Sigmoid colon (tissue), 7 donors: ENCODE data around the gene GLP2R. TPM values are rescaled to one million over a fixed set of nuclear protein-coding genes. Genes with fewer than 3 reads are reported as not detected.

ENCODE experiments used
- DNase-seq: peaks from one replicate; pipeline ENCODE4 v3.0.0-alpha.2; 2019
- H3K27ac ChIP-seq, 4 donors: fragments of 200-600 bp; sonication (generic); one replicate each; pipeline ENCODE4 v1.5.1; 2016 to 2019; ENCODE audit warnings: mild to moderate bottlenecking in 1 of 4
- H3K27me3 ChIP-seq, 3 donors: fragments of 200-600 bp; sonication (generic); one replicate each; pipeline ENCODE4 v1.5.1; 2019; ENCODE audit warnings: mild to moderate bottlenecking in 1 of 3
- H3K36me3 ChIP-seq, 4 donors: fragments of 200-600 bp; sonication (generic); one replicate each; pipeline ENCODE4 v1.5.1; 2016 to 2019
- H3K4me1 ChIP-seq, 4 donors: fragments of 200-600 bp; sonication (generic); one replicate each; pipeline ENCODE4 v1.5.1; 2017 to 2019
- H3K4me3 ChIP-seq, 4 donors: fragments of 200-600 bp; sonication (generic); one replicate each; pipeline ENCODE4 v1.5.1; 2017 to 2019; ENCODE audit warnings: mild to moderate bottlenecking in 2 of 4, moderate library complexity in 1 of 4
- H3K9me3 ChIP-seq, 4 donors: fragments of 200-600 bp in 3 of 4; sonication (generic) in 3 of 4; one replicate each; pipeline versions ENCODE4 v1.5.1 to v1.6.1; 2013 to 2019
- CTCF ChIP-seq, 4 experiments: fragments of 450-650 bp in 3 of 4; fragments of 200-600 bp in 1 of 4; IDR thresholded peaks; one replicate each; pipeline ENCODE4 v1.5.1; 2016 to 2019; ENCODE audit warnings: antibody characterized with exemption in 4 of 4, mild to moderate bottlenecking in 3 of 4, moderate library complexity in 2 of 4
- EP300 ChIP-seq, 4 donors: sonication (generic); formaldehyde crosslinking; IDR thresholded peaks; one replicate each; pipeline ENCODE4 v1.6.1; 2017; ENCODE audit warnings: antibody characterized with exemption in 4 of 4
- POLR2A ChIP-seq, 2 donors: fragments of 450-650 bp; IDR thresholded peaks; one replicate each; pipeline ENCODE4 v1.6.1; 2016; ENCODE audit warnings: antibody characterized with exemption in 2 of 2, mild to moderate bottlenecking in 2 of 2, moderate library complexity in 2 of 2
- POLR2AphosphoS5 ChIP-seq, 4 donors: sonication (generic); formaldehyde crosslinking; IDR thresholded peaks; one replicate each; pipeline ENCODE4 v1.6.1; 2017; ENCODE audit warnings: antibody characterized with exemption in 4 of 4
- WGBS, 2 donors: extraction: QIAGEN DNeasy Blood & Tissue Kit; methylation state at CpG; one replicate each; pipeline ENCODE4 v1.1.7; 2013; 5-methylcytosine and 5-hydroxymethylcytosine counted together
- intact Hi-C: fragments of 100-400 bp; cut with DNase I; formaldehyde crosslinking; loops from one replicate; pipeline ENCODE4 v1.15.1; 2023
- polyA plus RNA-seq, 3 donors: library from polyadenylated mRNA; stranded (reverse); fragments of 200-250 nt; gene quantifications; one replicate each; pipeline ENCODE4 v1.2.3, GENCODE V29; 2013
- total RNA-seq, 4 donors: library from RNA; depleted of rRNA; stranded (reverse); fragments of >200 nt; gene quantifications; one replicate each; pipeline ENCODE4 v1.1.0, GENCODE V29; 2016
- donor health status: healthy with polysubstance abuse.
- donor health status: Bipolar disorder and iron deficiency.
- donor health status: healthy.

GLP2R gene
- total and polyA plus RNA-seq, 7 donors: 0.89 to 56.2 (median 28.5) TPM

DNA sequence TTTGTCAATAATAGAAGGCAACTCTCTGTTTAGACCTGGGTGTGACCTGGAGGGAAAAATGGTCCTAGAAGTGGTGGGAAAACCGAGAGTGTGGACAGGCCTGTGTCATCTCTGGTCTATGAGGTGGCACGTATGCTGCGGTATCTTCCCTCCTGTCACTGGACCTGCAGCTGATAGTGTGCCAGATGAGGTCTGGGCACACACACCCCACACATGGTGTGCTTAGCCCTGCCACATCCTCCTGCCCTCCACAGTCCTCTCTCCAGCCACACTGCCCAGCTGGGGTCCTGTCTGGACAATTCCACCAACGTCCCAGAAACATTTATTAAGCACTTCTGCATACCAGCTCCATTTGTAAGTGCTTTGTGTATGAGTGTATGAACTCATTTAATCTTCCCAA, 37.2 kb downstream of the GLP2R start:
- WGBS, 2 donors: 58 to 68% methylated on average over 4 of the region's 4 CpGs
- H3K27me3 ChIP-seq: no peaks in the 10 kb centered on the region
- H3K4me3 ChIP-seq: no peak overlapping the region
- no peaks in the 10 kb centered on the region for H3K4me1 ChIP-seq
- peaks cover 0 to 2% (median 0%) of the 10 kb centered on the region in 4 donors for H3K9me3 ChIP-seq
- intact Hi-C loops: no loop called here
- no peak overlapping the region for H3K27ac ChIP-seq
- H3K36me3 ChIP-seq: peaks cover 0 to 7% (median 0%) of the 10 kb centered on the region in 4 donors
- TF ChIP-seq CTCF (IDR thresholded peaks at IDR 0.05) (no peak), POLR2AphosphoS5 (IDR thresholded peaks at IDR 0.05) (no peak), EP300 (IDR thresholded peaks at IDR 0.05) (no peak), POLR2A (IDR thresholded peaks at IDR 0.05) (no peak)
- no peak for DNase-seq

DNA sequence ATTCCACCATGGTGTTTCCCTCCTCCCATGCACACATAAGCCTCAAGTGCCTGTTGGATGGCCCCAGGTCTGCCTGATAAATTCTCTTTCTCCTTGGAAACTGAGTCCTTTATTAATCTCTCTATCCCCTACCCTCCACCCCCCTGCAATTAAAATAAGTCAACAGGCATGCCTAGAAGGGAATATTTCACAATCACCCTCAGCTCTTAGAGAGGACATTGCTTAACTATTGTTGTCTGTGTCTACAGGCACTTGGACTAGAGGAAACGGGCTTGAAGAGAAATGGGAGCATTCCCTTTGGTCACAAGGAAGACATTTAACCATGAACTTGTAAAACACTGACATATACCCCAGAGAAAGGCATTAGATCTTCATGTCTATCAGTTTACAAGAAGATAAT, 39.9 kb downstream of the GLP2R start:
- no peaks in the 10 kb centered on the region for H3K4me1 ChIP-seq
- H3K27ac ChIP-seq: no peak overlapping the region
- 29 to 52% methylated on average over 1 of the region's 1 CpG for WGBS, 2 donors
- intact Hi-C loops: no loop called here
- H3K9me3 ChIP-seq: no peaks in the 10 kb centered on the region
- no peaks in the 10 kb centered on the region for H3K27me3 ChIP-seq
- no peak overlapping the region for H3K4me3 ChIP-seq
- TF ChIP-seq POLR2AphosphoS5 (IDR thresholded peaks at IDR 0.05): no peak
- TF ChIP-seq CTCF (IDR thresholded peaks at IDR 0.05): no peak
- TF ChIP-seq EP300 (IDR thresholded peaks at IDR 0.05): no peak
- peaks cover 0 to 7% (median 0%) of the 10 kb centered on the region in 4 donors for H3K36me3 ChIP-seq
- no peak for DNase-seq

DNA sequence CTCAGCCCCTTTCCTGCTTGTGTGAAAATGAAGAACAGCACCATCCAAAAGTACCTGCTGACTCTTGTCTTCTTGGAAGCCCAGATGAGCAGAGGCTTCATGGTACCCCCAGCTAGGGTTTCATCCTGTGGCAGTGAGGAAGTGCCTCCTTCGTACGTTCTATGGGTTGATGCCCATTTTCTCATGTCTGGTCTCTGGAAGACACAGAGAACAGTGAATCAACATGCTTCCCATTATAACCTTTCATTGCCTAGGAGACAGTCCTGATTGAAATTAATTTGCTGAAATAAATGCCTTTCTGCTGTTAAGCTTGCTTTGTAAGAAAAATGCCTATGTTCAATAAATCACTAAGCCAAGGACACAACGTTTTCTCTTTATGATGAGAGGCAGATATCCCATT, 42.8 kb downstream of the GLP2R start:
- no peak for TF ChIP-seq CTCF (IDR thresholded peaks at IDR 0.05)
- TF ChIP-seq POLR2A (IDR thresholded peaks at IDR 0.05): no peak
- no peak for TF ChIP-seq EP300 (IDR thresholded peaks at IDR 0.05)
- TF ChIP-seq POLR2AphosphoS5 (IDR thresholded peaks at IDR 0.05): no peak
- 75 to 77% methylated on average over 3 of the region's 3 CpGs for WGBS, 2 donors
- Histone ChIP-seq H3K4me1 (no peaks in the 10 kb centered on the region), H3K36me3 (peaks cover 0 to 7% (median 0%) of the 10 kb centered on the region in 4 donors), H3K9me3 (no peaks in the 10 kb centered on the region), H3K4me3 (no peak overlapping the region), H3K27ac (no peak overlapping the region), H3K27me3 (no peaks in the 10 kb centered on the region)
- no peak for DNase-seq
- intact Hi-C loops: no loop called here

DNA sequence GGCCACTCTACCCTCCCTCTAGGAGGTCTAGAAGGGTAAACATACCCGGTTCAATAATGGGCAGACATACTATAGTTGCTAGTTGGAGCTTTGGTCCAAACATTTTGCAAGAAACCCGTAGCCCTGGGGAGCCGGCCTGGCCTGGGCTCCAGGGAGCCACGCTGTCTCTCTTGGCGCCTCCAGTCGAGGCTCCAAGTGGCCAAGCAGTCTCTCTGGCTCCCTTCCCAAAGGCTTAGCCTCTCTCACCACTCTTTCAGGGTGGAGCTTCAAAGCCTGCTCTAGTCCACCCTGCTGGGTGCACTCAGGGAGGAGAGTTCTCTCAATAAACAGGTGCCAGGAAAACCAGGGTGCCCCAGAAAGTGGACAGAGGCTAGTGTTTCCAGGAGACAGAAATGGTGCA, 47.1 kb downstream of the GLP2R start:
- no peak for DNase-seq
- no peaks in the 10 kb centered on the region for H3K36me3 ChIP-seq
- H3K27me3 ChIP-seq: no peaks in the 10 kb centered on the region
- peaks cover 0 to 16% (median 10%) of the 10 kb centered on the region in 4 donors for H3K4me1 ChIP-seq
- H3K4me3 ChIP-seq: no peak overlapping the region
- intact Hi-C loops: no loop called here
- TF ChIP-seq CTCF (IDR thresholded peaks at IDR 0.05): no peak
- TF ChIP-seq POLR2AphosphoS5 (IDR thresholded peaks at IDR 0.05): no peak
- no peak for TF ChIP-seq EP300 (IDR thresholded peaks at IDR 0.05)
- TF ChIP-seq POLR2A (IDR thresholded peaks at IDR 0.05): no peak
- no peaks in the 10 kb centered on the region for H3K9me3 ChIP-seq
- WGBS, 2 donors: 73 to 77% methylated on average over 6 of the region's 6 CpGs
- no peak overlapping the region for H3K27ac ChIP-seq

DNA sequence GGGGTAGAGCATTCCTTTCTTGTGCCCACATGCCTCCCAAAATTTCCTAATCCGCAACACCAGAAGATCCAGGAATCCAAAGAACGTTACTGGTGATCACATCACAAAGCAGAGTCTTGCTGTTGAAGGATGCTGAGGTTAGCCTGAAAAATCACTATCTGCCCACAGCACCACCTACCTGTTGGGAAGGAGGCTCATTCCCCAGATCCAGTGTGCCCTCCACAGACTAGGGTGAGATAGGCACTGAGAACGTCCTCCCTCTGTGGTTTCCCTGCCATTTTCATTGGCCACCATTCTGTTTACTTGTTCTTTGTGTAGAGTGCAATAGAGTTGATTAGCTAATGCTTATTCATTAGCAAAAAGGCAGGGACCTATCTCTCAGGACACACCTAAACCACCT, 49.0 kb downstream of the GLP2R start:
- 76 to 77% methylated on average over 3 of the region's 3 CpGs for WGBS, 2 donors
- DNase-seq: no peak
- no peaks in the 10 kb centered on the region for H3K27me3 ChIP-seq
- peak overlapping the region; percentile 28 to 54 (median 48) for H3K27ac ChIP-seq
- H3K9me3 ChIP-seq: no peaks in the 10 kb centered on the region
- no peak overlapping the region for H3K4me3 ChIP-seq
- peaks cover 0 to 16% (median 10%) of the 10 kb centered on the region in 4 donors for H3K4me1 ChIP-seq
- no peaks in the 10 kb centered on the region for H3K36me3 ChIP-seq
- no peak for TF ChIP-seq POLR2AphosphoS5 (IDR thresholded peaks at IDR 0.05)
- no peak for TF ChIP-seq CTCF (IDR thresholded peaks at IDR 0.05)
- intact Hi-C loops: no loop called here
